Measurements from ENCODE around the gene TCF7L1.

GRCh38 chr2:85164145-85164569 lies 31.0 kb downstream of the TCF7L1 start:
- no peak for TF ChIP-seq POLR2AphosphoS5 (IDR thresholded peaks at IDR 0.05)
- no peak for TF ChIP-seq EP300 (IDR thresholded peaks at IDR 0.05; ENCODE audit: low read depth)
- TF ChIP-seq CTCF (IDR thresholded peaks at IDR 0.05) = no peak
